SK-N-SH (cell line): ENCODE measurements around the gene IGDCC3.

Source experiments
- FOXJ3 ChIP-seq: sonication (generic); formaldehyde crosslinking; IDR thresholded peaks from 2 replicates; pipeline ENCODE4 v1.5.1; 2020; ENCODE audit warnings: mild to moderate bottlenecking, missing genetic modification reagents
- GABPA ChIP-seq: IDR thresholded peaks from 2 replicates; pipeline ENCODE4 v1.4.0; 2012; ENCODE audit warnings: low read depth, mild to moderate bottlenecking
- TCF12 ChIP-seq: IDR thresholded peaks from 2 replicates; pipeline ENCODE4 v1.4.0; 2012

DNA sequence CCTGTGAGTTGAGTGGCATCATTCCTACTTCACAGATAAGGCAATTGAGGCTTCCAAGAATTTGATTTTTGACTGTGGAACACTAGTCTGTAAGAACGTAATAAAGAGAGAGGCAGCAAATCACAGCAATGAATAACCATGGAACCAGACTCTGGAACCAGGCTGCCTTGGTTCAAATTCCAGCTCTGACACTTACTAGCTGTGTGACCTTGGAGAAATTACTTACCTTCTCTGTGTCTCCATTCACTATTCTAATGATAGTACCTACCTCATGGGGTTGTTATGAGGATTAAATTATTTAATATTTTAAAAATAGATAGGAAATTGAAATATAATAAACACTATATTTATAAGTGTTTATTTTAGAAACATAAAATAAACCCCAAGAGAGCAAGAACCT is 12.6 kb upstream of the IGDCC3 start:
- TF ChIP-seq GABPA (no peak), FOXJ3 (CRISPR knock-in tag) (no peak), TCF12 (no peak)
